OCI-LY3 (cell line): ENCODE results near the gene FRAS1.
"Not testable (repeated sequence)": the region's sequence is repeated elsewhere in the genome, so short reads cannot be mapped to it uniquely, and the experiment has no call there.

Experiments
- H2AFZ ChIP-seq: fragments of 200-600, 300-600 bp; shearing (Covaris generic); 2 replicates; pipeline ENCODE4 v1.6.0; 2014; ENCODE audit warnings: antibody characterized with exemption, low read depth, low read length
- H3K27ac ChIP-seq: fragments of 200-600, 300-600 bp; sonication (generic); 2 replicates; pipeline ENCODE4 v1.5.1; 2014; ENCODE audit warnings: mild to moderate bottlenecking, low read length, moderate library complexity, mixed read lengths
- H3K27me3 ChIP-seq: fragments of 200-600, 300-600 bp; sonication (generic); 2 replicates; pipeline ENCODE4 v1.6.1; 2014; ENCODE audit warnings: low read depth, low read length, mixed read lengths
- H3K36me3 ChIP-seq: fragments of 200-600, 300-600 bp; sonication (generic); replicated peaks from 2 replicates; pipeline ENCODE3; 2014; ENCODE audit warnings: low read depth, low read length, mixed read lengths
- H3K4me1 ChIP-seq: fragments of 300-600, 200-600 bp; sonication (generic); 2 replicates; pipeline ENCODE4 v1.6.1; 2014; ENCODE audit warnings: low read length, mixed read lengths
- H3K4me2 ChIP-seq: fragments of 200-600, 300-600 bp; sonication (generic); 2 replicates; pipeline ENCODE4 v1.6.1; 2014; ENCODE audit warnings: low read length, mixed read lengths
- H3K4me3 ChIP-seq: fragments of 300-600, 200-600 bp; sonication (generic); 2 replicates; pipeline ENCODE4 v1.5.1; 2014; ENCODE audit warnings: antibody characterized with exemption, mild to moderate bottlenecking, low read length, moderate library complexity
- H3K79me2 ChIP-seq: fragments of 300-600, 200-600 bp; shearing (Covaris generic); 2 replicates; pipeline ENCODE4 v1.6.1; 2014; ENCODE audit warnings: mild to moderate bottlenecking, low read length, mixed read lengths
- H3K9ac ChIP-seq: fragments of 300-600, 200-600 bp; shearing (Covaris generic); 2 replicates; pipeline ENCODE4 v1.6.0; 2014; ENCODE audit warnings: mild to moderate bottlenecking, low read length, moderate library complexity
- H3K9me3 ChIP-seq: fragments of 200-600, 300-600 bp; shearing (Covaris generic); 2 replicates; pipeline ENCODE4 v1.6.1; 2014; ENCODE audit warnings: low read length, mixed read lengths; ENCODE audit not compliant: insufficient read depth
- H4K20me1 ChIP-seq: fragments of 200-600, 300-600 bp; sonication (generic); 2 replicates; pipeline ENCODE4 v1.6.1; 2016; ENCODE audit warnings: low read length, mixed read lengths; ENCODE audit not compliant: insufficient read depth
- CTCF ChIP-seq: fragments of 200-600, 300-600 bp; sonication (generic); IDR thresholded peaks from 2 replicates; pipeline ENCODE4 v1.5.1; 2014; ENCODE audit warnings: antibody characterized with exemption, low read length, low read depth
- EZH2phosphoT487 ChIP-seq: fragments of 200-600 bp; shearing (Covaris generic); IDR thresholded peaks from 2 replicates; pipeline ENCODE4 v1.6.1; 2018; ENCODE audit warnings: antibody characterized with exemption, mixed run types, low read depth

Gene FRAS1, protein sequence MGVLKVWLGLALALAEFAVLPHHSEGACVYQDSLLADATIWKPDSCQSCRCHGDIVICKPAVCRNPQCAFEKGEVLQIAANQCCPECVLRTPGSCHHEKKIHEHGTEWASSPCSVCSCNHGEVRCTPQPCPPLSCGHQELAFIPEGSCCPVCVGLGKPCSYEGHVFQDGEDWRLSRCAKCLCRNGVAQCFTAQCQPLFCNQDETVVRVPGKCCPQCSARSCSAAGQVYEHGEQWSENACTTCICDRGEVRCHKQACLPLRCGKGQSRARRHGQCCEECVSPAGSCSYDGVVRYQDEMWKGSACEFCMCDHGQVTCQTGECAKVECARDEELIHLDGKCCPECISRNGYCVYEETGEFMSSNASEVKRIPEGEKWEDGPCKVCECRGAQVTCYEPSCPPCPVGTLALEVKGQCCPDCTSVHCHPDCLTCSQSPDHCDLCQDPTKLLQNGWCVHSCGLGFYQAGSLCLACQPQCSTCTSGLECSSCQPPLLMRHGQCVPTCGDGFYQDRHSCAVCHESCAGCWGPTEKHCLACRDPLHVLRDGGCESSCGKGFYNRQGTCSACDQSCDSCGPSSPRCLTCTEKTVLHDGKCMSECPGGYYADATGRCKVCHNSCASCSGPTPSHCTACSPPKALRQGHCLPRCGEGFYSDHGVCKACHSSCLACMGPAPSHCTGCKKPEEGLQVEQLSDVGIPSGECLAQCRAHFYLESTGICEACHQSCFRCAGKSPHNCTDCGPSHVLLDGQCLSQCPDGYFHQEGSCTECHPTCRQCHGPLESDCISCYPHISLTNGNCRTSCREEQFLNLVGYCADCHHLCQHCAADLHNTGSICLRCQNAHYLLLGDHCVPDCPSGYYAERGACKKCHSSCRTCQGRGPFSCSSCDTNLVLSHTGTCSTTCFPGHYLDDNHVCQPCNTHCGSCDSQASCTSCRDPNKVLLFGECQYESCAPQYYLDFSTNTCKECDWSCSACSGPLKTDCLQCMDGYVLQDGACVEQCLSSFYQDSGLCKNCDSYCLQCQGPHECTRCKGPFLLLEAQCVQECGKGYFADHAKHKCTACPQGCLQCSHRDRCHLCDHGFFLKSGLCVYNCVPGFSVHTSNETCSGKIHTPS (N-terminal part only)

DNA sequence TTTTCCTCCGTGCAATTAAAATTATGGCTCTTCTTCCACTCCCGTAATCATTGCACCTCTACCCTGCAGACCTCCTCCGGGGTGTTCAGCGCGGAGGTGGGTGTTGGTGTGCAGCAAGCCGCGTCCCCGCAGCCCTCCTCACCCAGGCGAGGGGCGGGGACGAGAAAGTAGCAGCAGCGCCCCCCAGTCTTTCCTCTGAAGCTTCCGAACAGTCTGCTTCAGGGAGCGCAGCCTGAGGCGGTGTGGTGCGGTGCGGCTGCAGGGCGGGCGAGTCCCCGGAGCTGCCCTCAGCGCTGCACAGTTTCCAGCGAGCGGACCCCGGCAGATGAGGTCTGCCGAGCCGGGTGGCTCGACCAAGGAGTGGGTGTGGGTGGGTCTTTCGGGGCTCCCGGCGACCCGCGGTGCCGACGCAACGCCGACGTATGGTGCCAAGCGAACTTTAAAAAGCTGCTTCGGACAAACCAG lies at the start of gene FRAS1:
Gene FRAS1, plus strand, starts transcription at position 189 of the 465 bp plus-strand sequence. CDS start 687 bp downstream, outside the sequence.
- Histone ChIP-seq H3K27me3 (peaks cover 19% of the 10 kb centered on the region), H3K4me1 (peaks cover 10% of the 10 kb centered on the region), H3K9me3 (no peaks in the 10 kb centered on the region), H3K36me3 (no peaks in the 10 kb centered on the region), H3K27ac (no peak within 1 kb of the TSS), H4K20me1 (no peaks in the 10 kb centered on the region), H3K9ac (peak within 1 kb of the TSS; percentile 51), H3K79me2 (no peaks in the 10 kb centered on the region), H3K4me3 (peak within 1 kb of the TSS; percentile 87), H3K4me2 (peak within 1 kb of the TSS; percentile 81), H2AFZ (peak within 1 kb of the TSS; percentile 54)
- no peak for TF ChIP-seq EZH2phosphoT487
- 0 out of 2 replicates have a peak, but pooled peaks have one; percentile 5 for TF ChIP-seq CTCF

GRCh38 chr4:78011003-78011402 lies 46.1 kb upstream of the FRAS1 start:
- not testable (repeated sequence) for H3K4me3 ChIP-seq, H3K4me1 ChIP-seq, H3K4me2 ChIP-seq, H3K27me3 ChIP-seq, H3K27ac ChIP-seq, H2AFZ ChIP-seq, H3K36me3 ChIP-seq, H4K20me1 ChIP-seq, H3K79me2 ChIP-seq, H3K9ac ChIP-seq, H3K9me3 ChIP-seq

GRCh38 chr4:78014889-78015886 lies 41.9 kb upstream of the FRAS1 start:
- no peak overlapping the region for H2AFZ ChIP-seq
- H3K36me3 ChIP-seq: no peaks in the 10 kb centered on the region
- H4K20me1 ChIP-seq: no peaks in the 10 kb centered on the region
- H3K27ac ChIP-seq: no peak overlapping the region
- H3K27me3 ChIP-seq: no peaks in the 10 kb centered on the region
- TF ChIP-seq CTCF: no peak
- no peak for TF ChIP-seq EZH2phosphoT487
- no peak overlapping the region for H3K4me2 ChIP-seq
- H3K79me2 ChIP-seq: no peaks in the 10 kb centered on the region
- no peaks in the 10 kb centered on the region for H3K4me1 ChIP-seq
- no peak overlapping the region for H3K9ac ChIP-seq
- H3K9me3 ChIP-seq: no peaks in the 10 kb centered on the region
- H3K4me3 ChIP-seq: no peak overlapping the region
